ENCODE results near the gene FAM20C. TPM values are rescaled to one million over a fixed set of nuclear protein-coding genes. Genes with fewer than 3 reads are reported as not detected.
A peak's percentile ranks its signal among the peaks of the same experiment; 100 is the strongest.

The FAM20C gene
- total RNA-seq, 6 donors from 2014 or later, result 17.7 to 53.7 (median 46.8) TPM

- Histone ChIP-seq H3K4me3 (no peak overlapping the region), H3K27me3 (no peaks in the 10 kb centered on the region), H3K9me3 (no peaks in the 10 kb centered on the region), H3K4me1 (peaks cover 16 to 39% (median 20%) of the 10 kb centered on the region in 4 donors), H3K36me3 (peaks cover 8 to 54% (median 43%) of the 10 kb centered on the region in 4 donors), H3K27ac (no peak overlapping the region)
- WGBS, 2 donors, result 78 to 93% methylated on average over 6 to 21 of the region's 22 CpGs
- no peak for DNase-seq
- TF ChIP-seq POLR2AphosphoS5 (IDR thresholded peaks at IDR 0.05), result no peak
- no peak for TF ChIP-seq CTCF (IDR thresholded peaks at IDR 0.05)
- no peak for TF ChIP-seq EP300 (IDR thresholded peaks at IDR 0.05)
- TF ChIP-seq POLR2A (IDR thresholded peaks at IDR 0.05), result no peak
- ATAC-seq (ENCODE audit: low FRiP score in 2 of 2), result no peak
Measured at GRCh38 chr7:197413-198335, 5.3 kb downstream of the FAM20C start.

GRCh38 chr7:199483-200249 lies 7.3 kb downstream of the FAM20C start:
- Histone ChIP-seq H3K4me3 (no peak overlapping the region), H3K27ac (no peak overlapping the region), H3K4me1 (peaks cover 6 to 21% (median 9%) of the 10 kb centered on the region in 4 donors), H3K36me3 (peaks cover 8 to 61% (median 48%) of the 10 kb centered on the region in 4 donors), H3K9me3 (no peaks in the 10 kb centered on the region), H3K27me3 (no peaks in the 10 kb centered on the region)
- WGBS, 2 donors, result 89 to 94% methylated on average over 16 to 17 of the region's 17 CpGs
- DNase-seq (no peak), ATAC-seq (ENCODE audit: low FRiP score in 2 of 2) (no peak)
- TF ChIP-seq EP300 (IDR thresholded peaks at IDR 0.05) (no peak), POLR2A (IDR thresholded peaks at IDR 0.05) (no peak), CTCF (IDR thresholded peaks at IDR 0.05) (no peak), POLR2AphosphoS5 (IDR thresholded peaks at IDR 0.05) (no peak)

DNA sequence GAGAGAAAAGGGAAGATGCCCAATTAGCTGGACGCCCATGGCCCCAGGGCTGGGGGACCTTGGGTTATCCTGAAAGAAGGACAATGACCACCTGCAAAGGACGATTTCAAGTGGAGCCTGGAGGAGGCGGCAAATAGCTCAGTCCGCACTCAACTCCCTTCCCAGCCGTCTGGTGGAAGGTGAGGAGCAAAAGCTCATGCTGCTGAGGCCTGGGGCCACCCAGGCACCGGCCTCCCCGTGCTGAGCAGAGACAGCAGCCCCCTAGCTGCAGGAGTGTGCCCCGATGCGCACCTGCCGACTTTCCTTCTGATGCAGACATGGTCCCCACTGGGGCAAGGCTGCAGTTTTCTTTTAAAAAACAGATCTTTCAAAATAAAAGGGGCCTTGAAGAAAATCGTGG lies 7.9 kb downstream of the FAM20C start:
- H3K36me3 ChIP-seq, result peaks cover 8 to 65% (median 50%) of the 10 kb centered on the region in 4 donors
- 92 to 93% methylated on average over 9 to 11 of the region's 11 CpGs for WGBS, 2 donors

GRCh38 chr7:200704-201103 lies 8.3 kb downstream of the FAM20C start:
- H3K9me3 ChIP-seq, result no peaks in the 10 kb centered on the region
- no peak for TF ChIP-seq POLR2A (IDR thresholded peaks at IDR 0.05)
- TF ChIP-seq POLR2AphosphoS5 (IDR thresholded peaks at IDR 0.05), result no peak
- H3K4me1 ChIP-seq, result peaks cover 0 to 11% (median under 1%) of the 10 kb centered on the region in 4 donors
- 83 to 94% methylated on average over 5 to 10 of the region's 10 CpGs for WGBS, 2 donors
- H3K27ac ChIP-seq, result no peak overlapping the region
- no peak for DNase-seq
- no peak for ATAC-seq (ENCODE audit: low FRiP score in 2 of 2)
- H3K36me3 ChIP-seq, result peaks cover 8 to 65% (median 50%) of the 10 kb centered on the region in 4 donors
- H3K4me3 ChIP-seq, result no peak overlapping the region
- H3K27me3 ChIP-seq, result no peaks in the 10 kb centered on the region

More for the DNA sequence above, 7.9 kb downstream of the FAM20C start:
- Histone ChIP-seq H3K27ac (no peak overlapping the region), H3K4me1 (peaks cover 0 to 15% (median 4%) of the 10 kb centered on the region in 4 donors), H3K9me3 (no peaks in the 10 kb centered on the region), H3K4me3 (no peak overlapping the region), H3K27me3 (no peaks in the 10 kb centered on the region)
- no peak for ATAC-seq (ENCODE audit: low FRiP score in 2 of 2)
- TF ChIP-seq CTCF (IDR thresholded peaks at IDR 0.05), result no peak
- TF ChIP-seq EP300 (IDR thresholded peaks at IDR 0.05), result no peak
- TF ChIP-seq POLR2AphosphoS5 (IDR thresholded peaks at IDR 0.05), result no peak
- no peak for TF ChIP-seq POLR2A (IDR thresholded peaks at IDR 0.05)
- DNase-seq, result no peak

DNA sequence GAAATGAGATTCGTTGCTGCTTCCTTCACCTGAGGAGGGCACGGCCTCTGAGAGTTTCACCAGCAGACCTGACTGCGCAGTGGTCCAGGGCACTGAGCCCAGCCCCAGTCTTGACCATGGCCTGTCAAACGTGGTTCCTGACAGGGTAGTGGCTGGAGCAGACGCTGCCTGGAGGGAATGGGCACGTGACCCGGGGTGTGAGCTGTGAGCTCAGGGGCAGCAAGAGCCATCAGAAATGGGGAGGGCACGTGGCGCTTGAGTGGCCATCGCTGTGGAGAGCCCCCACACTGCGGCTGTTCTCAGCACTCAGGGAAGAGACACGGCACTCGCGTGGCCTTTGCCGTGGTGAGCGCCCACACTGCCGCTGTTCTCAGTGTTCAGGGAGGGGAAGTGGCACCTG lies 12.0 kb downstream of the FAM20C start:
- DNase-seq, result peak in 1 of 2 donors; percentile 60
- Histone ChIP-seq H3K4me1 (no peaks in the 10 kb centered on the region), H3K27ac (no peak overlapping the region), H3K9me3 (no peaks in the 10 kb centered on the region), H3K27me3 (no peaks in the 10 kb centered on the region), H3K4me3 (no peak overlapping the region), H3K36me3 (peaks cover 0 to 44% (median 24%) of the 10 kb centered on the region in 4 donors)
- WGBS, 2 donors, result 93 to 95% methylated on average over 13 to 17 of the region's 17 CpGs
- TF ChIP-seq POLR2AphosphoS5 (IDR thresholded peaks at IDR 0.05) (no peak), EP300 (IDR thresholded peaks at IDR 0.05) (no peak), POLR2A (IDR thresholded peaks at IDR 0.05) (no peak), CTCF (IDR thresholded peaks at IDR 0.05) (no peak)
- no peak for ATAC-seq (ENCODE audit: low FRiP score in 2 of 2)

All from upper lobe of left lung (tissue), 6 donors.